T-helper 17 cell (primary cell): Measurements from ENCODE around the gene PLS1. TPM values are rescaled to one million over a fixed set of nuclear protein-coding genes. Genes with fewer than 3 reads are reported as not detected.
"Not testable (repeated sequence)": the region's sequence is repeated elsewhere in the genome, so short reads cannot be mapped to it uniquely, and the experiment has no call there.

Experiments
- ATAC-seq: fragments of 150-1000 bp; cut with Tn5 transposase; 2 replicates; pipeline ENCODE4 v1.10.0; 2021; ENCODE audit warnings: mild to moderate bottlenecking, moderate library complexity
- DNase-seq, 3 donors: peaks; one replicate each; pipeline versions ENCODE4 v3.0.0 to v3.0.0-alpha.2; 2020 to 2021
- H3K9me3 ChIP-seq: one replicate; pipeline ENCODE4 v1.7.0; 2013; ENCODE audit warnings: low read length, mild to moderate bottlenecking; ENCODE audit not compliant: control insufficient read depth, poor library complexity, severe bottlenecking
- H3K27ac Mint-ChIP-seq: one replicate; pipeline ENCODE4 v1.8.0; 2022; ENCODE audit warnings: mild to moderate bottlenecking, moderate library complexity, mixed read lengths
- H3K27me3 Mint-ChIP-seq: one replicate; pipeline ENCODE4 v1.8.0; 2022; ENCODE audit warnings: mixed read lengths
- H3K36me3 Mint-ChIP-seq: one replicate; pipeline ENCODE4 v1.8.0; 2022; ENCODE audit warnings: low read depth, mixed read lengths
- H3K4me1 Mint-ChIP-seq: one replicate; pipeline ENCODE4 v1.8.0; 2022; ENCODE audit warnings: mild to moderate bottlenecking, mixed read lengths
- H3K4me3 Mint-ChIP-seq: one replicate; pipeline ENCODE4 v1.8.0; 2022; ENCODE audit warnings: mild to moderate bottlenecking, moderate library complexity, mixed read lengths
- total RNA-seq, 4 donors: library from RNA in 2 of 4; stranded (reverse) in 2 of 4; gene quantifications; one replicate each; pipeline ENCODE4 v1.2.3 and lab custom pipeline; 2022 to 2026

PLS1 gene
- total RNA-seq, 2 donors from 2014 or later: 0.44 to 1.0 TPM

GRCh38 chr3:142735462-142735861 is 139.3 kb downstream of the PLS1 start:
- DNase-seq: no peak
- Mint-ChIP-seq H3K27me3 (no peaks in the 10 kb centered on the region), H3K27ac (no peak overlapping the region), H3K36me3 (no peaks in the 10 kb centered on the region), H3K4me1 (peaks cover 3% of the 10 kb centered on the region), H3K4me3 (no peak overlapping the region)
- no peak for ATAC-seq
- no peaks in the 10 kb centered on the region for H3K9me3 ChIP-seq

- Mint-ChIP-seq H3K27ac (no peak overlapping the region), H3K4me1 (peaks cover 3% of the 10 kb centered on the region), H3K27me3 (no peaks in the 10 kb centered on the region), H3K4me3 (no peak overlapping the region), H3K36me3 (no peaks in the 10 kb centered on the region)
- ATAC-seq (no peak), DNase-seq (no peak)
- H3K9me3 ChIP-seq: no peaks in the 10 kb centered on the region
Observed at GRCh38 chr3:142738396-142738795, 142.2 kb downstream of the PLS1 start.

GRCh38 chr3:142746646-142747045 is 150.5 kb downstream of the PLS1 start:
- no peaks in the 10 kb centered on the region for H3K27me3 Mint-ChIP-seq
- ATAC-seq (no peak), DNase-seq (no peak)

GRCh38 chr3:142750531-142750930 is 154.3 kb downstream of the PLS1 start:
- H3K27me3 Mint-ChIP-seq, ATAC-seq, H3K4me1 Mint-ChIP-seq, H3K27ac Mint-ChIP-seq, H3K36me3 Mint-ChIP-seq, H3K4me3 Mint-ChIP-seq, DNase-seq, H3K9me3 ChIP-seq: not testable (repeated sequence)

More at GRCh38 chr3:142746646-142747045, 150.5 kb downstream of the PLS1 start:
- H3K36me3 Mint-ChIP-seq: peaks cover 2% of the 10 kb centered on the region
- H3K27ac Mint-ChIP-seq: no peak overlapping the region
- no peaks in the 10 kb centered on the region for H3K9me3 ChIP-seq
- no peak overlapping the region for H3K4me3 Mint-ChIP-seq
- no peaks in the 10 kb centered on the region for H3K4me1 Mint-ChIP-seq

GRCh38 chr3:142752605-142753004 is 156.4 kb downstream of the PLS1 start:
- H3K4me3 Mint-ChIP-seq, ATAC-seq, H3K4me1 Mint-ChIP-seq, H3K9me3 ChIP-seq, H3K27ac Mint-ChIP-seq, DNase-seq, H3K36me3 Mint-ChIP-seq, H3K27me3 Mint-ChIP-seq: not testable (repeated sequence)

- H3K27me3 Mint-ChIP-seq: no peaks in the 10 kb centered on the region
- ATAC-seq: no peak
- H3K27ac Mint-ChIP-seq: no peak overlapping the region
- no peaks in the 10 kb centered on the region for H3K4me1 Mint-ChIP-seq
- no peak for DNase-seq
- H3K4me3 Mint-ChIP-seq: no peak overlapping the region
- H3K36me3 Mint-ChIP-seq: no peaks in the 10 kb centered on the region
- no peaks in the 10 kb centered on the region for H3K9me3 ChIP-seq
Observed at GRCh38 chr3:142754494-142754893, 158.3 kb downstream of the PLS1 start.

Other genes starting within 250 kb of the PLS1 start
- gene XRN1, start 148.4 kb upstream of the PLS1 start, total RNA-seq: 10 to 100 TPM; 77.3 to 94.6 TPM
- 10 to 100 TPM; 34.0 to 35.3 TPM for gene ATR, start 17.7 kb upstream of the PLS1 start, total RNA-seq
- gene TRPC1, start 127.6 kb downstream of the PLS1 start, total RNA-seq: 1 to 10 TPM; 3.3 to 5.1 TPM